HG03558 (cell line): ENCODE results near the gene NRG2.

Experiments
- ATAC-seq: cut with Tn5 transposase; IDR thresholded peaks from one replicate; pipeline ENCODE4 v1.9.1; 2021; ENCODE audit warnings: moderate number of reproducible peaks; ENCODE audit not compliant: unreplicated experiment; ENCODE audit errors: extremely low read depth

Gene NRG2

GRCh38 chr5:139888370-139888769, 154.7 kb downstream of the NRG2 start:
- no peak for ATAC-seq

DNA sequence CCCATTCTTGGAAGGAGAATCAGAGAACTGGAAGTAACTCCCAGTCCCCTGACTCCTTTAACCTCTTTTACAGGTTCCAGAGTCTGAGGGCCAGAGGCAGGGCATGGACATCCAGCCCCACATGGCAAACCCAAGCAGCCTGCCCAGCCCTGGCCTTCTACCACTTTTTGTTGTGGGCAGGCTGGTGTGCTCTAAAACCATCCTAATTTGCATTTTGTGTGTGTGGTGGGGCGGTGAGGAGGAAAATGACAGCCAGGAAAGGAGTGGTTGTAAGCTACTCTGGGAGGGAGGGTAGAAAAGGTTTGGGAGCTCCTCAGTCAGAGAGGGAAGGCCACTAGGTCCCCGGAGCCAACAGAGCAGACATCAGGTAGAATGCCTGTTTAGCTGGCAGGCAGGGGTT, 156.9 kb downstream of the NRG2 start:
- no peak for ATAC-seq

GRCh38 chr5:139885857-139886208, 157.3 kb downstream of the NRG2 start:
- ATAC-seq = no peak

DNA sequence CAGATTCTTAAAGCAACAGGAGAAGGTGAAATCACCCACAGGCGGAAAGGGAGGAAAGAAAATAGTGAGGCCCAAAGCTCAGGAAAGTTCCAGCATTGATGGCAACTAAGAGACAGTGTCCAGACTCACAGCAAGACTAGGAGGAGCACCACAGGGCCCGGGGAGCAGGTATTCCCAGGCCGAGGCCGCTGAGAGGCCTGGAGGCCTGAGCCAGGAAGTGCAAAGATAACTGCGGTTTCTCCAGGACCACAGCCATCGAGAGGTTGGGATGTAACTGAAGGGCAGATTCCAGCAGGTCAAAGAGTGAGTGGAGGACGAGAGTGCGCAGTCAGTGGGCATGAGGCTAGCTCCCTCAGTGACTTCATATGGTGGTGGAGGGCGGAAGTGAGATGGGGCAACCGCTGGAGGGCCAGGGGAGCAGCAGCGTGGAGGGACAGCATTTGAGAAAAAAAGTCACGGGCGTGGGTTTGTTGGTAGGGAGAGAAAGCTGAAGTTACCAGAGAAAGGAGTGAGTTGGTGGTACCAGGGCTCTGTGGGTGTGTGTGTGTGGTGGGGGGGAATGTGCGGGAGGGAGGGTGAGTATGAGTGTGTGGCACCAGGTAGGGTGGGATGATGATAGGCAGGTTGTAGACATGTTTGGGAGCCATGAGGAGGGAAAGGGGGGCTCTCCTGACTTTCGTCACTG, 157.8 kb downstream of the NRG2 start:
- no peak for ATAC-seq

DNA sequence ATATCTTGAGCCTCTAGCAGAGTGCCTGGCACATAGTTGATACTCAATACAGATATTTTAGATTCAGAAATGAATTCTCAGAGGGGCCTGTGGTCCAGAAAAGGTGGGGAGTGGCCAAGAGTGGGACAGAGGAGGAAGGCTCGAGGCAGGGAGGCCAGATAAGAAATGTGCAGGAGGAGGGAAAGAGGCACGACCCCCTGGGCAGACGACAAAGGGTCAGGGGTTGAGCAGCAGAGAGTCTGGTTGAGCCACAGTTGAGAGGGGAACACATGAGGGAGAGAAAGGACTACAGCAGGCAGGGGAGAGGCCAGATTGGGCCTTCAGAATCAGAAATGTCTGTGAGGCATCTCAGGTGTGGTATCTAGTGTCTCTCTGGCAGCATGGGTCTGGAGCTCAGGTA, 158.4 kb downstream of the NRG2 start:
- no peak for ATAC-seq

- ATAC-seq = no peak
Observed at GRCh38 chr5:139884144-139884543, 159.0 kb downstream of the NRG2 start.

GRCh38 chr5:139882961-139883539, 160.0 kb downstream of the NRG2 start:
- ATAC-seq = no peak

DNA sequence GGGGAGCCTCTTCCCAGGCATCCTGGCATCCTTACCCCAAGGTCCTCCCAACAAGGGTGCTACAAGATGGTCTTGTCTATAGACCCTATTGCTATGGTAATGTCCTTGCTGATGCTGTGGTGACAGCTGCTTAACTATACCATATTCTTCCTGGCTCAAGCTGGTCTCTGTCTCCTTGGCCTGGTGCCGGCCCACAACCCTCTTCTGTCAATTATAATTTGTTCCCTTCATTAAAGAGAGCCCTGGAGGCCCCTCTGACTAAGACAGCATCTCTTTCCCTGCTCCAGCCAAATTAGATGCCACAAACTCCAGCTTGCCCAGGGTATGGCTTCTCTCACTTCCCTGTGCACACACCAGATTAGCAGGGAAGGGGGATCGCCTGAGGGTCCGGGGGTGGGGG, 160.8 kb downstream of the NRG2 start:
- no peak for ATAC-seq

DNA sequence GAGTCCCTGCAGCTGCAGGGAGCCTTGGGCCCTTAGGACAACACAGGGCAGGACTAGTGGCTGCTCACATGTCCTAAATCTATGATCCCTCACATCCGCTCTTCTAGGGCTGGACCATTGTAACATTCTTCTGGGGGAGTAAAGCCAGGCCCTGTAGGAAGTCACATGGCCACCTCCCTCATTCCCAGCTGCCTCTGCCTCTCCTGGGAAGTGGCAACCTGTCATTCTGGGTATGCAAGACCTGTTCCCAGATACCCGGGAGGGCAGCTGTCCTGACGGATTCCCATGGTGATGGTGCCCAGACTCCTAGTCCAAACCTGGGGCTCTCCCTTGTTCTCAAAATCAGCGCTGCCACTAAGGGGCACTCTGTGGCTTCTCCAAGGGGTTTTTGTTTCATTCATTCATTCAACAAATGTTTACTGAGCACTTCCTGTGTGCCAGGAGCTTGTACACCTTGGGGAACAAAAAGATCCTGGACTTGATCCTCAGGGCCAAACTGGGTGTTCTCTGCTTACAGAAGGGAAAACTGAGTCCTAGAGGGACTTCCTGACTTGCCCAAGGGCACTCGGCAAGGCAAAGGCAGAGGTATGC, 161.9 kb downstream of the NRG2 start:
- ATAC-seq = no peak

- ATAC-seq = no peak
Observed at GRCh38 chr5:139880416-139881142, 162.5 kb downstream of the NRG2 start.

DNA sequence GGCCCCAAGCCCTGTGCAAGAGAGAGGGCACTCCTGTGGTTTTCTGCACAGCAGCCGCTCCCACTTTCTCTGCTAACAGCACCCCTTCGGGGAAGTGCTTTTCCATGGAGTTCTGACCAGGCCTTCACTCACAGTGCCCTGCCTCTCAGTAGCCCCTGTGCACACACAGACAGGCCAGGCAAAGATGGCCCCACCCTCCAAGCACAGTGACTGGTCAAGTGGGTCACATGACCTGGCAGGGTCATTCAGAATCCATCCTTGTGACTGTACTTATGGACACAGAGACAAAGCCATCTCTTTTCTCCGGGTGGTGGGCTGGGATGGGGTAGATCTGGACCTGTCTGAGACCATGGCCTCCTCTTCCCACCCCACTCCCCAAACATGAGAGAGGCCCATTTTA, 165.0 kb downstream of the NRG2 start:
- ATAC-seq = no peak

DNA sequence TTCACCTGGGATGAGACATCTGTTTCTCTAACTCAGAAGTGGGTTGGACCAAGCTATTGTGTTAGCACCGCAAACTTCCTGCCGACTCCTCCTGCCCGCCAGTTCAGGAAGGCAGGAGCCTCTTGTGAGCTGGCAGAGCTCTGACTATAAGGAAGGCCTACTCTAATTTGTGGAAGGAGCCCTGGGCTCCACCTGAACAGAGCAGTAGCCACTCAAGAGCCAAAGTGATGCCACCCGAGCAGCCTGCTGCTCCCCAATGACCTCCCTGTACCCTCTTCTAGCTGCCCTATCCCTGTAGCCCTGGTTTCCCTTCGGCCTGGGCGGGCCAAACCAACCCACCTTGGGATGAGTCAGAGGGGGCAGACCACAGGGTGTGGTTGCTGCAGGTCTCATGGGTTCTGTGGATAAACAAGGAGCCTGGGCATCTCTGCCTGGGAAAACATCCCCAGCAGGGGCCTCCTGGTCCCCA, 165.9 kb downstream of the NRG2 start:
- no peak for ATAC-seq

DNA sequence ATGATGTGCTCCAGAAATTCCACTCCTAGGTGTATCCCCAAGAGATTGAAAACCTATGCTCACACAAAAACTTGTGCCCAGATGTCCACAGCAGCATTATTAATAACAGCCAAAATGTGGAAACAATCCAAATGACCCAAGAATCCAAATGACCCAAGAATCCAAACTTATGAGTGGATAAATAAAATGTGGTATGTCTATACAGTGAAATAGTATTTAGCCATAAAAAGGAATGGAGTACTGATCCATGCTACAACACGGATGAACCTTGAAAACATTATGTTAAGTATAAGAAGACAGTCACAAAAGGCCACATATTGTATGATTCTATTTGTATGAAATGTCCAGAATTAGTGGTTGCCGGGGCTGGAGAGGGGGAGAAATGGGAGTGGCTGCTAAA, 167.1 kb downstream of the NRG2 start:
- ATAC-seq = no peak

- ATAC-seq = no peak
Observed at GRCh38 chr5:139872851-139873794, 170.0 kb downstream of the NRG2 start.

GRCh38 chr5:139872052-139872766, 170.9 kb downstream of the NRG2 start:
- no peak for ATAC-seq

DNA sequence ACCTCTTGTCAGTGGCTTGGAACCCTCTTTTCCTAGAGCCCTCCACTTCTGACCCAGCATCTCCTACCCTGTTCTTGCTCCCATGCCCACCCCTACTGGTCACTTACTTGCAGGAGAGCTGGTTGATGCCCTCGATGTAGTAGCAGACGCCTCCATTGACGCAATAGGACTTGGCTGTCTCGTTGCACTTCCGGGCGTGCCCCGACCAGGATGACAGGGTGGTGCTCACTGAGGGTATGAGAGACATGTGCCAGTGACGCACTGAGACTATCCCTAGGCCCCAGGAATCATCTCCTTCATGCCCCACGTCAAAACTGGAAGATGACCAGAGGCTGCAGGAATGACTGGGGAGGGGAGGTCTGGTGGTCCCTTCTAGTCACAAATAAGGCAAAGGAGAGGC, 171.5 kb downstream of the NRG2 start:
- no peak for ATAC-seq

DNA sequence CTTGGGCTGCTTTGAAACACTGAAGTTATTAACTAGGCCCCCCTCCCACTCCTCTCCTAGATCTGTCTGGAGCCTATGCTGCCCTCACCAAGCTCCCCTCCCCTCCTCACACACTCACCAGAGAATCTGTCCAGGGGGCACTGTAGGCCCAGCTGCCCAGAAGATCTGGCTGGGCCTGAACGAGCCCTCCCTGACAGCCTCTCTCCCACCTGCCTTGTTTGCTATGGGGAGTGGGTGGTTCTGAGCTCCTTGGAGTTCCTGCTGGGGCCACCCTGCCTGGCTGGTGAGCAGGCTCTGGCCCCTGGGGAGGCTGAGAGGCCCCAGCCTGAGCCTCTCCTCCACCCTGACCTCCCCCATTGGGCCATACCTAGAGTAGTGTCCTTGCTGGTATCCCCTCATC, 172.4 kb downstream of the NRG2 start:
- no peak for ATAC-seq

GRCh38 chr5:139869042-139869790, 173.9 kb downstream of the NRG2 start:
- no peak for ATAC-seq

DNA sequence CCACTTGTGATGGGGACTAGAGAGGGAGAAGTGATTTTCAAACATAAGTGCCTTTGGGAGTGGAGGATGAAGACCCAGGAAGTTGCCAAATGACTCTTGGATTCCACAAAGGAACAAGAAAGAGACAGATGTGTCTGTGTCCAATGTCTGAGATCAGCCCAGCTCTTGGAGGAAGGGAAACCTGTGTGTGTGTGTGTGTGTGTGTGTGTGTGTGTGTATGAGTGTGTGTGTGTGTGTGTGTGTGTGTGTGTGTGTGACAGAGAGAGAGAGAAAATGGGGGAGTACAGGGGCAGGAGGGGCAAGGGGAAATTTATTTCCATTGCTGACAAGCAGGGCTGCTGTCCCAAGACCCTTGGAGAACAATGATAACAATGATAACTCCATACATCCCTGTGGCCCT, 175.5 kb downstream of the NRG2 start:
- ATAC-seq = no peak
